ENCODE measurements around the gene AIFM3. TPM values are rescaled to one million over a fixed set of nuclear protein-coding genes. Genes with fewer than 3 reads are reported as not detected.

AIFM3 gene
- total RNA-seq, 1 experiment from 2014 or later = 4.2 TPM

DNA sequence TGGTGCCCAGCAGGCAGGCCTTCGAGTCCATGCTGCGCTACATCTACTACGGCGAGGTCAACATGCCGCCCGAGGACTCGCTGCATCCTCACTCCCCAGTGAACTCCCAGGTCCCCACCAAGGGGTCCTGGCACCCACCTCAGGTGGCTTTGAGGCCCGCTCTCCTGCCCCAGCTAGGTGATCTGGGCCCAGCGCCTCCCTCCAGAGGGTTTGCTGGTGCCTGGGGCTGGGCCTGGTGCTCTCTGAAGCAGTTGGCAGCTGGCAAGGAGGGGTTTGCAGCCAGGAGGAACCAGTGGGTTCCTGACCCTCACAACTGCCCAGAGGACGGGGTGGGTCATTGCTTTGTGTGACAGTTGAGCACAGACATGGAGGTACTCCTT lies 29.0 kb downstream of the AIFM3 start:
- BruUV-seq (replicated peaks) = no TSS peak
- TF ChIP-seq, protein P1, sequence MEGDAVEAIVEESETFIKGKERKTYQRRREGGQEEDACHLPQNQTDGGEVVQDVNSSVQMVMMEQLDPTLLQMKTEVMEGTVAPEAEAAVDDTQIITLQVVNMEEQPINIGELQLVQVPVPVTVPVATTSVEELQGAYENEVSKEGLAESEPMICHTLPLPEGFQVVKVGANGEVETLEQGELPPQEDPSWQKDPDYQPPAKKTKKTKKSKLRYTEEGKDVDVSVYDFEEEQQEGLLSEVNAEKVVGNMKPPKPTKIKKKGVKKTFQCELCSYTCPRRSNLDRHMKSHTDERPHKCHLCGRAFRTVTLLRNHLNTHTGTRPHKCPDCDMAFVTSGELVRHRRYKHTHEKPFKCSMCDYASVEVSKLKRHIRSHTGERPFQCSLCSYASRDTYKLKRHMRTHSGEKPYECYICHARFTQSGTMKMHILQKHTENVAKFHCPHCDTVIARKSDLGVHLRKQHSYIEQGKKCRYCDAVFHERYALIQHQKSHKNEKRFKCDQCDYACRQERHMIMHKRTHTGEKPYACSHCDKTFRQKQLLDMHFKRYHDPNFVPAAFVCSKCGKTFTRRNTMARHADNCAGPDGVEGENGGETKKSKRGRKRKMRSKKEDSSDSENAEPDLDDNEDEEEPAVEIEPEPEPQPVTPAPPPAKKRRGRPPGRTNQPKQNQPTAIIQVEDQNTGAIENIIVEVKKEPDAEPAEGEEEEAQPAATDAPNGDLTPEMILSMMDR (IDR thresholded peaks at IDR 0.05; ENCODE audit: unreplicated experiment) = no peak
- Mint-ChIP-seq H3K27ac (ENCODE audit: unreplicated experiment) (no peak overlapping the region), H3K4me3 (ENCODE audit: low read depth, unreplicated experiment) (no peak overlapping the region), H3K36me3 (ENCODE audit: insufficient read depth, unreplicated experiment) (peaks cover 65% of the 10 kb centered on the region), H3K9me3 (ENCODE audit: low read depth, unreplicated experiment) (no peaks in the 10 kb centered on the region), H3K4me1 (ENCODE audit: low read depth, unreplicated experiment) (no peaks in the 10 kb centered on the region), H3K27me3 (ENCODE audit: unreplicated experiment) (no peaks in the 10 kb centered on the region)
- no peak for DNase-seq
- CTCF ChIA-PET = no interaction called here
- intact Hi-C loops (cut with micrococcal nuclease; ENCODE audit: unreplicated experiment) = no loop called here

DNA sequence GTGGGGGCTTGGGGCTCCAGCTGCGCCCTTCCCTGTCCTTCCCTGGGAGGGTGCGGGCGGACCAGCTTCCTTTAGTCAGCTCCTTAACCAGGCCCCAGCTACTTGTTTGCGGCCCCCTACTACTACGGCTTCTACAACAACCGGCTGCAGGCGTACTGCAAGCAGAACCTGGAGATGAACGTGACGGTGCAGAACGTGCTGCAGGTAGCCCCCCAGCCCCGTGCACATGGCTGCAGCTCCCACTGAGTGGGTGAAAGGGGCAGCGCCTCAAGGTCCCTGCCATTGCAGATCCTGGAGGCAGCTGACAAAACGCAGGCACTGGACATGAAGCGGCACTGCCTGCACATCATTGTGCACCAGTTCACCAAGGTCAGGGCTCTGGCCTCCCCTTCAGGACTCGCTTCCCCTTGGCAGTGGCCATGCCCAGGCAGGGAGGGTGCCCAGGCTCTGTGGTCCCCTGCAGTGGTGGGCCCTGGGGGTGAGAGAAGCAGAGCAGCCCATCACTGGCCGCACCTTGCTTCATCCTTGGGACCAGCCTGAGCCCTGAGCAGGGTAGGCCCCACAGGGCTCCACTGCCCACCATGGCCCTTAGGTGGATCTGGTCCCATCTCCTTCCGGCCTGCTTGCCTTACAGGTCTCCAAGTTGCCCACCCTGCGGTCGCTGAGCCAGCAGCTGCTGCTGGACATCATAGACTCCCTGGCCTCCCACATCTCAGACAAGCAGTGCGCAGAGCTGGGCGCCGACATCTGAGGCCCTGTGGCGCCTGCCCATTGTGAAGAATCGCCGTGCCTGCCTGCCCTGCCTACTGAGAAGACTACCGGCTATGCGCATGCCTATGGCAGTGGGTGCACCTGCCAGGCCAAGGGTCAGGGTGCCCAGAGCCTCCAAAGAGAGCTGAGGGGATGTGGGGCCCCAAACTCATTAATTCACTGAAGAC lies 29.8 kb downstream of the AIFM3 start:
- peaks cover 71% of the 10 kb centered on the region for H3K36me3 Mint-ChIP-seq (ENCODE audit: insufficient read depth, unreplicated experiment)
- no peak overlapping the region for H3K27ac Mint-ChIP-seq (ENCODE audit: unreplicated experiment)
- H3K4me3 Mint-ChIP-seq (ENCODE audit: low read depth, unreplicated experiment) = no peak overlapping the region
- CTCF ChIA-PET = no interaction called here
- intact Hi-C loops (cut with micrococcal nuclease; ENCODE audit: unreplicated experiment) = no loop called here
- no peaks in the 10 kb centered on the region for H3K9me3 Mint-ChIP-seq (ENCODE audit: low read depth, unreplicated experiment)
- DNase-seq = no peak
- TF ChIP-seq, protein P1 (IDR thresholded peaks at IDR 0.05; ENCODE audit: unreplicated experiment) = no peak
- H3K4me1 Mint-ChIP-seq (ENCODE audit: low read depth, unreplicated experiment) = no peaks in the 10 kb centered on the region
- no TSS peak for BruUV-seq (replicated peaks)
- no peaks in the 10 kb centered on the region for H3K27me3 Mint-ChIP-seq (ENCODE audit: unreplicated experiment)

DNA sequence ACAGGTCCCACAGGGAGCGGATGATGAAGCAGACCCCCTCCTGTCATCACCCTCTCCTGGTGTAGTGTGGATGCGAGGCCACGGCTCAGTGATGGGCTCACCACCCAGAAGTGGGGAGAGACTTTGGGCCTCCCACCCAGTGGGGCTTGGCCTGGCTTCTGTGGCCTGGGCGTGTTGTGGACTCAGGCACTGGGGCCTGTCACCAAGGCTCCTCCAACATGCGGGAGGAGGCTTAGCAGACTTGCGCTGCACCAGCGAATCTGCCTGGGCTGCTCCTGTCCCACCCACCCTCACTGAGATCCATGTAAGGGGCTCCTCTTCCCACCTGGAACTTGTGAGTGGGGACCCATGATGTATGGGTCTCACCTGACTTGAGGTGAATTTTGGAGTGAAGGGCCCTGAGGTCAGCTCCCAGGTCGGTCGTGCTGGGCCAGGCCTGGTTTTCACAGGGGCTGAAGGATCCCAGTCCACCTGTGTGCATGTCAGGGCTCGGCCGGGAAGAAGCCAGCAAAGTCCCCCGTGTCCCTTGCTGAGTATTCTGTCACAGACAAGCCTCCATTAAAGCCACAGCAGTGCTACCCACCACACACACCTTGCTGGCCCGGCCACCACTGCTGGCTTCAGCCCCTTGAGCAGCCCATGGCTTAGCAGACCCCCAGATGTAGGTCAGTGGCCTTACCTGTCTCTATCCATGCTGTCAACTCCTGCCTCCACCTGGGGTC lies 30.6 kb downstream of the AIFM3 start:
- H3K27ac Mint-ChIP-seq (ENCODE audit: unreplicated experiment) = no peak overlapping the region
- no peaks in the 10 kb centered on the region for H3K27me3 Mint-ChIP-seq (ENCODE audit: unreplicated experiment)
- H3K9me3 Mint-ChIP-seq (ENCODE audit: low read depth, unreplicated experiment) = no peaks in the 10 kb centered on the region
- DNase-seq = no peak
- TF ChIP-seq, protein P1 (IDR thresholded peaks at IDR 0.05; ENCODE audit: unreplicated experiment) = no peak
- no peak overlapping the region for H3K4me3 Mint-ChIP-seq (ENCODE audit: low read depth, unreplicated experiment)
- CTCF ChIA-PET = no interaction called here
- intact Hi-C loops (cut with micrococcal nuclease; ENCODE audit: unreplicated experiment) = no loop called here
- no peaks in the 10 kb centered on the region for H3K4me1 Mint-ChIP-seq (ENCODE audit: low read depth, unreplicated experiment)
- peaks cover 77% of the 10 kb centered on the region for H3K36me3 Mint-ChIP-seq (ENCODE audit: insufficient read depth, unreplicated experiment)
- no TSS peak for BruUV-seq (replicated peaks)

DNA sequence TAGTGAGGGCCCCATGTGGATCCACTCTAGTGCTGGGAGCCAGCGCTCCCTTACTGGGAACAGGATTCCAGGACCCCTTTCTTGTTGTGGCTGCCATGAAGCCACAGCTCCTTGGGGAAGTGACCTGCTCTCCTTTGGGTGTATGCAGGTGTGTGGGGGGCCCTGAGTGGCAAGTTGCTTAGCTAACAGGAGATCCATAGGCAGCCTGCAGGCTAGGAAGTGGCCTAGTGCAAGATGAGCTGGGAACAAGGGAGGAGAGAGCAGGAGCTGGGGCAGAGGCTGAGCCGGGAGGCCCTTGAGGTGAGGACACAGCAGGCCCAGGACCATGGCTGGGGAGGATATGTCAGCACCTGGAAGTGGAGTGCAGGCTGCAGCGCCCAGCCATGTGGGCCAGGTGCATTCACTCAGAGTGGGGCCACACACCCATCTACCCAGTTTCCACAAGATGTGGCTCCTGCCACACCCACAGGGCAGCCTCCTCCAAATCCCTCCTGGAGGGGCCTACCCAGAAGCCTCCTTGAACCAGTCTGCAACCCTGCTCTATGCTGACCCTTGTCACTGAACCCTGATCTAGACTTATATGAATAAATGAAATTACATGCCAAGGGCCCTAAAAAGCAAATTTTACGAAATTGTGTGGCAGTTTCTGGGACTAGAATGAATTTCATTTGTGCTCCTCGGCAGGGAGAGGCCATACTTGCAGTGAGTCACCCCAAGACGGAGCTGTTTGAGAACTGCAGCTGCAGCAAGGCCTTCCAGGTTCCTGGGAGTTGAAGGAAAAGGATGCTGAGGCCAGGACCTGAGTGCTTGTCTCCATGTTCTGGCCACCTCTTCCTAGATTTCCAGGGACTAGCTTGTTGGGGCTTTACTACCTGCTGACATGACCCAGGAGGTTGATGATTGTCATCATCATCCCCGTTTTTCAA lies 31.6 kb downstream of the AIFM3 start:
- no peak for DNase-seq
- Mint-ChIP-seq H3K4me1 (ENCODE audit: low read depth, unreplicated experiment) (peaks cover 9% of the 10 kb centered on the region), H3K27me3 (ENCODE audit: unreplicated experiment) (no peaks in the 10 kb centered on the region), H3K27ac (ENCODE audit: unreplicated experiment) (peak overlapping the region; percentile 30), H3K4me3 (ENCODE audit: low read depth, unreplicated experiment) (no peak overlapping the region), H3K36me3 (ENCODE audit: insufficient read depth, unreplicated experiment) (peaks cover 80% of the 10 kb centered on the region), H3K9me3 (ENCODE audit: low read depth, unreplicated experiment) (no peaks in the 10 kb centered on the region)
- intact Hi-C loops (cut with micrococcal nuclease; ENCODE audit: unreplicated experiment) = no loop called here
- CTCF ChIA-PET = interaction anchor here (1.4 kb wide), 1 partner anchor 113 kb away, joined by 4 read pairs; no protein-coding TSS in a partner anchor
- TF ChIP-seq, protein P1 (IDR thresholded peaks at IDR 0.05; ENCODE audit: unreplicated experiment) = no peak
- BruUV-seq (replicated peaks) = no TSS peak
